IPS-18c (cell line): ENCODE results near the gene EIF4B.
A peak's percentile ranks its signal among the peaks of the same experiment; 100 is the strongest.

Experiments used
- H3K4me3 ChIP-seq: 2 replicates; pipeline ENCODE4 v1.7.0; 2013; ENCODE audit warnings: low read depth, mild to moderate bottlenecking, low read length, moderate library complexity; ENCODE audit not compliant: insufficient read depth
- H3K9me3 ChIP-seq: one replicate; pipeline ENCODE4 v1.6.1; 2013; ENCODE audit warnings: mild to moderate bottlenecking, low read length, moderate library complexity; ENCODE audit not compliant: control insufficient read depth, insufficient read depth

EIF4B gene

GRCh38 chr12:53071591-53072551 lies 65.6 kb downstream of the EIF4B start:
- H3K9me3 ChIP-seq: peaks cover 2% of the 10 kb centered on the region
- no peak overlapping the region for H3K4me3 ChIP-seq

- H3K4me3 ChIP-seq: no peak overlapping the region
- H3K9me3 ChIP-seq: peaks cover 2% of the 10 kb centered on the region
Measured at GRCh38 chr12:53073881-53074280, 67.6 kb downstream of the EIF4B start.

DNA sequence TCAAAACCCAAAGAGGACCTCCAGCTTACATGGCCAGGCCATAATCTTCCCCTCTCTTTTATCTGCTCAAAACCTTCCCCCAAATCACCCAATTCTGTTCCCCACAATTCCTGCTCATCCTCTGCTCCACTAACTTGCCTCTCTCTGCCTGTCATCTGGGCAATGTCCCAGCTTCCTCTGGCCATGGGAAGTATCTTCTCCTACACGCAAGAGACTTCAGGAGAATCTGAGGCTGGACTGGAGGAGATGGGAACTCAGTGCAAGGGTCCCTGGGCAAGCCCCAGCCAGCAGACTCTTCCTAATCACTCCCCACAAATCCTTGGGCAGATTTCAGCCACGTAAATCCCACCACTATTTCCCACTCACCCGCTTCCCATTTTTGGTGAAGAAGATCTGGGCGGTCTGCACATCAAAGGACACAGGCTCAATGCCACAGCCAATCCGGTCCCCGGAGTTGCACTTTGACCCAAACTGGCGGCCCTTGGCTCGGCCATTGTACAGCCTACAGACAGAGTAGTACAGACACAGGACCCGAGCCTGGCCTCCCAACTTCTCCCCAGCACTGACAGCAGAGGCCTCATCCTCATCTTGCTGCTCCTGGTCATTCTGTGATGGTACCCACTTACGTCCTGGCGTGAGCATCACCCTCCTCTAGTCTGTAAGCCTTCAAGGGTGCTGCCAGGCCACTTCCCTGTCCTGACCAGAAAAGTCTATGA lies 68.2 kb downstream of the EIF4B start:
- Histone ChIP-seq H3K4me3 (no peak overlapping the region), H3K9me3 (peaks cover 2% of the 10 kb centered on the region)

DNA sequence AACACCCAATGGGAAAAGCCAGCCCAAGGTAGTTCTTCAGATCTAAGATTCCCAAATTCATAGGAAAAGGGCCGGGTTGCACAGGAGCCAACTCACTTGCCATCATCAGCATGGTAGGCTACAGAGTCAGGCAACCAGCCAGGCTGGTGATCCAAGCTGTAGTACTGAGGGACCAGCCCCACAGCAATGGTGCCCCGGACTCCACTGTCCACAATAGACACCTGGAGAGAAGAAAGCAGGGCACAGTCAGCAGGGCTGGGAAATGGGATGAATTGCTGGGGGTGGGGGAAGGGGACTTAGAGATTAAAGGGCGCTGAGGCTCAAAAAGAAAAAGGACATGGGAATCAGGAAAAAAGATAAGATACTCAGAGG lies 68.7 kb downstream of the EIF4B start:
- Histone ChIP-seq H3K4me3 (no peak overlapping the region), H3K9me3 (peaks cover 2% of the 10 kb centered on the region)

GRCh38 chr12:53076461-53076860 lies 70.2 kb downstream of the EIF4B start:
- Histone ChIP-seq H3K4me3 (no peak overlapping the region), H3K9me3 (peaks cover 2% of the 10 kb centered on the region)

DNA sequence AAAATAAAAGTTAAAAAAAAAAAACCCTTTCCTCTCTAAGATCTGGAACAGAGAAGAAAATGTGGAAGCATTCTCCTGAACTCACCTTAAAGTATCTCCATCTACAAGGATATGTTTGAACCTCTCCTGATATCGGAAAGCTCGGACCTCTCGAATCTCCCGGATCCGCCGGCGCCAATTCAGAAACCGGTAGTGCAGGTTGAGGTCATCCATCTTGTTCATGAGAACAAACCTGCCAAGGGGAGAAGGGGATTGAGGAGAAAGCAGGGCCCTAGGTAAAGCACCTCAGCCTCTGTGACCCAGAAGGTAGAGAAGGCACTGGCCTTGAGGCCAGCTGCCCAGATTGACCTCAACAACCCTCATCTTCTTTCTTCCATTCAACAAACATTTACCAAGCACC lies 70.8 kb downstream of the EIF4B start:
- H3K9me3 ChIP-seq: peaks cover 2% of the 10 kb centered on the region
- H3K4me3 ChIP-seq: no peak overlapping the region

DNA sequence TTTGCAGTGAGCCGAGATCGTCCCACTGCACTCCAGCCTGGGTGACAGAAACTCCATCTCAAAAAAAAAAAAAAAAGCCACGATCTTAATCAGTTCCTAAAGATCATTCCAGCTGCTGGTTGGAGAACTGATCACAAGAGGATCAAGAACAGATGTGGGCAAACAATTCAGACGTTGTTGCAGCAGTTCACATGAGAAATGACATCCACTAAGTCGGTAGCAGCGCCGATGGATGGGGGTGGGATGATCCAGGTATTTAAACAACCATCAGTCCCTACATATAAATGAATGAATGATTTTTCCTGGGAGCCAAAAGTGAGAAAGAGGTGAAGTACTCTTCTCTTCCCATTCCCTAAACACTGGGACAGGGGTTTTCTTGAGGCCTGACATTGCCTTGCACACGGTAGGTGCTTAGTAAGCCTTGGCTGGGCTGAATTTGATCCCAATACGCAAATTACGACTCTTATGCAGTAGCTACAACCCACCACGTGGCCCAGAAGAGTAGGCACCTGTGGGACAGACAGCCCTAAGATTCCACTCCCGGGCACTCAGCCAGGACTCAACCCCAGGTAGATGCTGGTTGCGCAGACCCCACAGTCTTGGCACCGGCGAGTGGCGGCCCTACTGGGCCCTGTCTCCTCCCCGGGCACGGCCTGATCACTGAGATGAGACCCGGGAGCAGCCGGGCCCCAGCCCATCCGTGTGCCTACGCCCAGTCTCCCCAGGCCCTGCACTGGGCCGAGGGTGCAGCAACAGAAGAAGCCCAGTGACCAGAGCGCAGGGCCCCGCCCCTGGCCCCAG lies 72.4 kb downstream of the EIF4B start:
- peak overlapping the region; percentile 54 for H3K4me3 ChIP-seq
- peaks cover 2% of the 10 kb centered on the region for H3K9me3 ChIP-seq

GRCh38 chr12:53079226-53080117 lies 73.2 kb downstream of the EIF4B start, which contains the start of gene SPRYD3:
Gene SPRYD3 (minus strand): TSS chr12:53079390. CDS start chr12:53079333, 57 bp downstream.
- Histone ChIP-seq H3K4me3 (peak within 1 kb of the TSS; percentile 54), H3K9me3 (peaks cover 2% of the 10 kb centered on the region)

DNA sequence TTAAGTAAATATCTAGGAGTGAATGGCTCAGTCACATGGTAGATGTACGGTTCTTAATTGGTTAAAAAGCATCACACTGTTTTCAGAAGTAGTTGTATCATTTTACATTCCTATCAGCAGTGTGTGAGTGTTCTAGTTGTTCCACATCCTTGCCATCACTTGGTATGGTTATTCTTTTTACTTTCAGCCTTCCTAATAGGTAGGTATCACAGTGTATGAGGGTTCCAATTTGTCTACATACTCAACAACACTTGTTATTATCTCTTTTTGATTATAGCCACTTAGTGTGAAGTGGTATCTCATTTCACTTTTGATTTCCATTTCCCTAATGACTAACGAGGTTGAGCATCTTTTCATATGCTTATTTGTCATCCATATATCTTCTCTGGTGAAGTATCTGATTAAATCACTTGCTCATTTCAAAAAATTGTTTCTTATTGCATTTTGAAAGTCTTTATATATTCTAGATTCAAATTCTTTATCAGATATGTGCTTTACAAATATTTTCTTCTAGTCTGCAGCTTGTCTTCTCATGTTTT lies 76.5 kb downstream of the EIF4B start:
- H3K4me3 ChIP-seq: no peak overlapping the region
- no peaks in the 10 kb centered on the region for H3K9me3 ChIP-seq

GRCh38 chr12:53086361-53086760 lies 80.1 kb downstream of the EIF4B start:
- Histone ChIP-seq H3K9me3 (no peaks in the 10 kb centered on the region), H3K4me3 (no peak overlapping the region)

DNA sequence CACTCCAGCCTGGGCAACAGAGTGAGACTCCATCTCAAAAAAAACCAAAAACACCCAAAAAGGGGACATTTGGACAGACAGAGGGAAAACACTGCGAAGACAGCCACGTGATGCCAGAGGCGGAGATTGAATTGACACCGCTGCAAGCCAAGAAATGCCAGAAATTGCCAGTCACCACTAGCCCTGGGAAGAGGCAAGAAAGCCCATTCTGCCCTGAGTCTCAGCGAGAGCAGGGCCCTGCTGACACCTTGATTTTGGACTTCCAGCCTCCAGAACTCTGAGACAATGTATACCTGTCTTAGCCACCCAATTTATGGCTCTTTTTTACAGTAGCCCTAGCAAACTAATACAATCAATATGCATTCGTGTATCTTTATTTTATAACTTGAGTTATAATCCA lies 83.8 kb downstream of the EIF4B start:
- Histone ChIP-seq H3K4me3 (no peak overlapping the region), H3K9me3 (no peaks in the 10 kb centered on the region)

- no peak overlapping the region for H3K4me3 ChIP-seq
- no peaks in the 10 kb centered on the region for H3K9me3 ChIP-seq
Measured at GRCh38 chr12:53090554-53090953, 84.3 kb downstream of the EIF4B start.

GRCh38 chr12:53091756-53092155 lies 85.5 kb downstream of the EIF4B start:
- no peak overlapping the region for H3K4me3 ChIP-seq
- no peaks in the 10 kb centered on the region for H3K9me3 ChIP-seq
